ENCODE results near the gene GPC4.

GRCh38 chrX:133373386-133374079 is 41.8 kb downstream of the GPC4 start:
- no peak for TF ChIP-seq CTCF (conservative IDR thresholded peaks at IDR 0.05)
- no peak for TF ChIP-seq EZH2 (IDR thresholded peaks at IDR 0.05; ENCODE audit: low read depth)

Measured in PC-9 (cell line).